Kidney epithelial cell (primary cell): ENCODE data around the gene KDM2B. TPM values are rescaled to one million over a fixed set of nuclear protein-coding genes. Genes with fewer than 3 reads are reported as not detected.

Source experiments
- DNase-seq: peaks from one replicate; pipeline ENCODE4 v3.0.0-alpha.2; 2010; ENCODE audit warnings: low read depth
- H3K27me3 ChIP-seq: 2 replicates; pipeline ENCODE4 v1.6.0; 2011; ENCODE audit warnings: low read length; ENCODE audit not compliant: control insufficient read depth, insufficient read depth
- H3K36me3 ChIP-seq: 2 replicates; pipeline ENCODE4 v1.5.1; 2011; ENCODE audit warnings: low read length; ENCODE audit not compliant: control insufficient read depth, insufficient read depth
- H3K4me3 ChIP-seq: 2 replicates; pipeline ENCODE4 v1.5.1; 2011; ENCODE audit warnings: low read depth, mild to moderate bottlenecking, control low read depth, low read length
- CTCF ChIP-seq: IDR thresholded peaks from 2 replicates; pipeline ENCODE4 v1.5.1; 2011; ENCODE audit warnings: mild to moderate bottlenecking, moderate library complexity, low read length, control low read depth, inconsistent platforms; ENCODE audit not compliant: insufficient read depth, poor library complexity, severe bottlenecking
- total RNA-seq: library from RNA; depleted of rRNA; stranded (reverse); fragments of >200 nt; gene quantifications from 2 replicates; pipeline ENCODE4 v1.2.3, GENCODE V29; 2015

KDM2B gene
- total RNA-seq, 1 donor from 2014 or later, result 34.7 TPM

DNA sequence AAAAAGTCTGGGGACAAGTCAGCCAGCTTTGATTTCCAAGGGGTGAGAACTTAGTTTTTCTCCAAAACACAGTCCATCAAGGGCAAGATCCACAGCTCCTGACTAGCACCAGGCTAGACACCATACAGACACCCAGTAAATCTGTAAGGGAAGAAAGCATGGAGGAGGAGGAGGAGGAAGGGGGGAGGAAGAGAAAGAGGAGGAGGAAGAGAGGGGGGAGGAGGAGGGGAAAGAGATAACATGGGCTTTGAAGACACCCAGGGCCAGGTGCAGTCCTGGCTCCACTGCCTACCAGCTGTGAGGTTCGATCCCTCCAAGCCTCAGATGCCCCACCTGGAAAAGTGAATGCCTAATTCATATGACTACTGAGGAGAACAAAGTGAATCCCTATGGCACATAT is 18.3 kb downstream of the KDM2B start:
- Histone ChIP-seq H3K27me3 (no peaks in the 10 kb centered on the region), H3K4me3 (no peak overlapping the region), H3K36me3 (no peaks in the 10 kb centered on the region)
- no peak for DNase-seq
- TF ChIP-seq CTCF, result no peak

DNA sequence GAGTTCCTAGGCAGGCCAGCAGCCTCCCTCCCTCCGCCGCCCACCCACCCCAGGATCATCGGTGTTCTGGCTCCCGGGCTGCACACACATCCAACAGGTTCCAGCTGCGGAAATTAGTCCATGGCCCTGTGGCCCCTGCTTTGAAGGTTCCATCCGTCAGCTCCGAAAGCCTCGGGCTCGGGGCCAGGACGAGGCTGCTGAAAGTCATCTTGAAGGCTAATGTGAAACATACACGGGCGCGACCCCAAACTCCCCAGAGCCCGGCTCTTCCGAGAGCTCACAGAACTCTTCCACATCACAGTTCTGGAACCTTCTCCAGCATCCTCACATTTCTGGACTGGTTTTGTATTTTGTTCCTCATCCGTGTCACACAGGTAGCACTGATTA is 19.8 kb downstream of the KDM2B start:
- no peak for DNase-seq
- H3K27me3 ChIP-seq, result no peaks in the 10 kb centered on the region
- no peaks in the 10 kb centered on the region for H3K36me3 ChIP-seq
- no peak for TF ChIP-seq CTCF
- H3K4me3 ChIP-seq, result no peak overlapping the region

DNA sequence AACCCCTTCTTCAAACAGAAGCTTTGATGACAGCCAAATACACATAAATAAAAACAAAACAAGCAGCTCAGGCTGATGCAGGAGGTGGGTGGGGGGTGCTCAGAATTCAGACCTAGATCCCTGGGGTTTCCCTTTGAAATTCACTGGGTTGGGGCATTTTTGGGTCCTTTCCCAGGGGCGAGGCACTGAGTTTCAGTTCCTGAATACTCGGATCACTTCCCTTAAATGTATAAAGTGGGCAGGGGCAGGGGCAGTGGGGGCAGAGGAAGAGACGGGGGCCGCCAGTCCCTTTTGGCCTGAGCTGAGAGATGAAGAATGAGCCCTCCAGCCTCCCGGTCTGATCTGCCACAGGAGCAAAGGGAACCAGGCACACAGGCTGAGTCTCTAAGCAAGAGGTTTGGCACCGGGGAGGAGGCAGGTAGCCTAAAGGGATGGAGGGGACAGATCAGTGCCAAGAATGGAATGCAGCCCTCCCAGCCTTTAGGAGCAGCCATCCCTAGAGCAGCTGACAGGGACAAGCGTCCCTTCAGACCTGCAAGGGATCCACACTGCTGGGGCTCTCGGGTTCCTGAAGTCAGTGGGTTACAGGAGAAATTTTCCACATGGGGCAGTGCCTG is 20.3 kb downstream of the KDM2B start:
- no peak for TF ChIP-seq CTCF
- Histone ChIP-seq H3K4me3 (no peak overlapping the region), H3K36me3 (no peaks in the 10 kb centered on the region), H3K27me3 (no peaks in the 10 kb centered on the region)
- DNase-seq, result no peak

DNA sequence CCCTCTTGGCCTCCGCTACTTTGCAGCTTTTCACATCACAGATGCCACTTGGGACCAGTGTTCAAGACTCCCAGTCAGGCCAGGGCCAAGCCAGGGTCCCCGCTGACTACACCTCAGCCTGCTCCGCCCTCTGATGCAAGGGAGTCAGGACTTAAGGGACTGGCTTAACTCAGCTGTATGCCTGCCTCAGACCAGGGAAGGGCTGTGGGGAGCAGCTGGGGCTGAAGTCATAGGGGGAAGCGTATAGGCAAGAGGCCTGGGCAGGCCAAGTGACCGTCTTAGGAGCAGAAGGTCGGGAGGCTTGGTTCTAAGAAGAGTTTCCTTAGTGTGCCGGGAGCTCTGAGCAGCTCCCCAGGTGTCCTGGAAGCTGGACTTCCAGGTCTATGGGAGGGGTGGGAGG is 21.9 kb downstream of the KDM2B start:
- Histone ChIP-seq H3K4me3 (no peak overlapping the region), H3K27me3 (no peaks in the 10 kb centered on the region), H3K36me3 (no peaks in the 10 kb centered on the region)
- no peak for TF ChIP-seq CTCF
- DNase-seq, result no peak

DNA sequence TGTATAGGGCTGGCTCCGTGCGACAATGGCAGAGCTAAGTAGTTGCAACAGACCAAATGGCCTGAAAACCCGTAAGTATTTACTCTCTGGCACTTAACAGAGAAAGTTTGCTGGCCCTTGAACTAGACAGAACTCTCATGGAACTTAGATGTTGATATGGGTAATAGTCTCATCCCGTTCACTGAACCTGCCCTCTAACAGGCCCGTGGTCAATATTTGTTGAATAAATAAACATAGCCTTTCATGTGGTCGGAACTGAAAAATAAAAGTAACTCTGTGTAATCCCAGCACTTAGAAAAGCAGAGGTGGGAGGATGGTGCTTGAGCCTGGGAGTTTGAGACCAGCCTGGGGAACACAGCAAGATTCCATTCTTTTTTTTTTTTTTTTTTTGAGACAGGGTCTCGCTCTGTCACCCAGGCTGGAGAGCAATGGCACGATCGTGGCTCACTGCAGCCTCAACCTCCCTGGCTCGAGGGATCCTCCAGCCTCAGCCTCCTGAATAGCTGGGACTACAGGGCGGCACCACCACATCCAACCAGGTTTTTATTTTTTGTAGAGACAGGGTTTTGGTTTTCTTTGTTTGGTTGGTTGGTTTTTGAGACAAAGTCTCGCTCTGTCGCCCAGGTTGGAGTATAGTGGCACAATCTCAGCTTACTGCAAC is 29.7 kb downstream of the KDM2B start:
- no peak overlapping the region for H3K4me3 ChIP-seq
- H3K27me3 ChIP-seq, result no peaks in the 10 kb centered on the region
- TF ChIP-seq CTCF, result no peak
- H3K36me3 ChIP-seq, result no peaks in the 10 kb centered on the region
- no peak for DNase-seq

DNA sequence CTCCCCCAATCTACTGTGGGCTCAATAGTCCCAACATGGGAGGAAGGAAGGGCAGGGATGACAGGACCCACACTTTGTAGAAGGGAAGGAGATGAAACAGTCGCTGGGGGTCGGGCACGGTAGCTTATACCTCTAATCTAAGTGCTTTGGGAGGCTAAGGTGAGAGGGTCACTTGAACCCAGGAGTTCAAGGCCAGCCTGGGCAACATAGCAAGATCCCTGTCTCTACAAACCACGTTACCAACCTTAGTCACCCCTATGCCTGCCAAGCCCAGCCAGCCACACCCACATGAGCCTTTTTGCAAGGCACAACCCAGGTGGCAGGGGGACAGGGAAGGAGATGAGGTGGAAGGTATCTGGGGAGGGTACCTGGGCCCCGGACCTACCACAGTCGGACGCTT is 31.7 kb downstream of the KDM2B start:
- Histone ChIP-seq H3K4me3 (no peak overlapping the region), H3K27me3 (no peaks in the 10 kb centered on the region), H3K36me3 (no peaks in the 10 kb centered on the region)
- no peak for TF ChIP-seq CTCF
- no peak for DNase-seq
